GM12874 (cell line): Measurements from ENCODE around the gene IMPDH2.

Experiments used
- TF ChIP-seq, protein P1 (sequence below): IDR thresholded peaks from 2 replicates; pipeline ENCODE4 v1.5.1; 2011; ENCODE audit warnings: low read depth, mild to moderate bottlenecking, control low read depth, low read length, moderate library complexity; ENCODE audit not compliant: insufficient read depth

The IMPDH2 gene

DNA sequence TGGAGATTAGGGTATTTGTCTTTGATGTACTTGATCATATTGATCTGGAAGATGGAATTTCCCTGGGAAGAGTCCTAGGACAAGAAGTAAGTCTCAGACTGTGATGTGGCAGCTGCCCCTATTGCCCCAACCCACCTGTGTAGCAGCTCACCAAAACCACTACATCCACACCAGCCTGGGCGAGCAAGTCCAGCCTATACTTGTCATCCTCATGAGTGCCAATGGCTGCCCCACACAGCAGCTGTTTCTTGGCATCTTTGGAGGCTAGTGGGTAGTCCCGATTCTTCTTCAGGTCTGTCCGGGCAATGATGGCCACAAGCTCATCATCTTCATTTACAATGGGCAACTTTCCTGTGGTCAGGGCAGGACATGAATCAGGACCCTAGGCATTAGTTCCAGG, 2.7 kb downstream of the IMPDH2 start:
- TF ChIP-seq, protein P1, sequence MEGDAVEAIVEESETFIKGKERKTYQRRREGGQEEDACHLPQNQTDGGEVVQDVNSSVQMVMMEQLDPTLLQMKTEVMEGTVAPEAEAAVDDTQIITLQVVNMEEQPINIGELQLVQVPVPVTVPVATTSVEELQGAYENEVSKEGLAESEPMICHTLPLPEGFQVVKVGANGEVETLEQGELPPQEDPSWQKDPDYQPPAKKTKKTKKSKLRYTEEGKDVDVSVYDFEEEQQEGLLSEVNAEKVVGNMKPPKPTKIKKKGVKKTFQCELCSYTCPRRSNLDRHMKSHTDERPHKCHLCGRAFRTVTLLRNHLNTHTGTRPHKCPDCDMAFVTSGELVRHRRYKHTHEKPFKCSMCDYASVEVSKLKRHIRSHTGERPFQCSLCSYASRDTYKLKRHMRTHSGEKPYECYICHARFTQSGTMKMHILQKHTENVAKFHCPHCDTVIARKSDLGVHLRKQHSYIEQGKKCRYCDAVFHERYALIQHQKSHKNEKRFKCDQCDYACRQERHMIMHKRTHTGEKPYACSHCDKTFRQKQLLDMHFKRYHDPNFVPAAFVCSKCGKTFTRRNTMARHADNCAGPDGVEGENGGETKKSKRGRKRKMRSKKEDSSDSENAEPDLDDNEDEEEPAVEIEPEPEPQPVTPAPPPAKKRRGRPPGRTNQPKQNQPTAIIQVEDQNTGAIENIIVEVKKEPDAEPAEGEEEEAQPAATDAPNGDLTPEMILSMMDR = no peak

DNA sequence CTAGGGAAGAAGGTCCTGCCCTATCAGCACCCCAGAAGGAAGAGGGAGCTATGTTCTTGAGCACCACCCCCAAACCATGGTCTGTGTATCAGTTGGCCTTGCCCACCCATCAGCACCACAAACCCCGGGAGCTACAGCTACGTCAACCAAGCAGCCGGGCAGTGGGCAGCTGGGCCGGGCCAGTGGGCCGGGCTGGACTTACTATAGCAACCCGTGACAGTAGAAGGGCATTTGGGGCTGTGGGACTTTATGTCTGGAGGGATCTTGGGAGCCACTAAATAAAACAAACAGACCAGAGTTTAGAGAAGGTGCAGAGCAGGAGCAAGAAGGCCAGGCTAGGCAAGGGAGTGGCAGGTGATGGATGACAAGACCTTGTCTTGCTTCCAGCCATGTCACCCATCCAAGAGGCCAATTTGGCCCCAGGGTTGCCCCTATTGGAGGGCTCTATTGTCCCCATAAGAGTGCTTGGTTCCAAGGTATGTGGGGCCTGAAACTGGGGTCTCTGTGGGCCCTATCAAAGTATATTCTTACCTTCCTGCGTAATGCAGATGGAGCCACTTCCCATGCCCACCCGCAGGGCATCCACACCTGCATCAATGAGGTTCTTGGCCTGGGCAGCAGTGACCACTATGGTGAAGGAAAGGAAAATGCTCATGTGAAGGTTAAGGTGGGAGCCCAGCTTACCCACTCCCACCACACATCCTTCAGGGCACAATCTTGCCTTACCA, 3.2 kb downstream of the IMPDH2 start:
- TF ChIP-seq, protein P1 = no peak

DNA sequence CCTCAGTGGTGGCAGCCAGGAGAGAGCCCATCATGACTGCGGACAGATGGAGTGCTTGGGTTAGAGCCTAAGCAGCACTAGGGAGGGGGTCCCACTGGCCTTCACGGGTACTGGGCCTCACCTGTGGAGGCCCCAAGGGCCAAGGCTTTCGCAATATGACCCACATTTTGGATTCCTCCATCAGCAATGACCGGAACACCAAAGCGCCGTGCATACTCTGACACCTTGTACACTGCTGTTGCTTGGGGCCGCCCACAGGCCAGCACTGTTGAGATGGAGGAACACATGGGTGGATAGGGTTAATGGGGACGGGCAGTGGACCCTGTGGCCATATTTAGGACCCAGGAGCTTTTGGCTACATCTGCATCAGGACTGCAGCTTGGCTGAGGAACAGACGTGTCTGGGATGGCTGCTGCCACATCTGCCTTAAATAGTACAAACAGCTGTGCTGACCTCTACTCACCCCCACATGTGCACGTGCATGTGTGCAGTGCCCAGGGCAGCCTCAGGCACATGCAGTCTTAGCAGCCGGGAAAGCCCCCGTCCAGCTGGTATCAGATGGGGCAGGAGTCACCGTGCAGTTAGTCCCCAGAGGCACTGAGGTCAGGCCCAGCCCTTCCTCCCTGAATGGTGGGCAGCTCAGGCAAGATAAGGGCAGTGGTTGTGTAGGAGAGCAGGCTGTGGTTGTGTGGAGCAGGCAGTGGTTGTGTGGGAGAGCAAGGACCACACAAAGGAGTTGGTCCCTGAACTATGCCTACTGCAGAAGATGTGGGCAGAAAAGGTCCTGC, 4.0 kb downstream of the IMPDH2 start:
- TF ChIP-seq, protein P1 = no peak

DNA sequence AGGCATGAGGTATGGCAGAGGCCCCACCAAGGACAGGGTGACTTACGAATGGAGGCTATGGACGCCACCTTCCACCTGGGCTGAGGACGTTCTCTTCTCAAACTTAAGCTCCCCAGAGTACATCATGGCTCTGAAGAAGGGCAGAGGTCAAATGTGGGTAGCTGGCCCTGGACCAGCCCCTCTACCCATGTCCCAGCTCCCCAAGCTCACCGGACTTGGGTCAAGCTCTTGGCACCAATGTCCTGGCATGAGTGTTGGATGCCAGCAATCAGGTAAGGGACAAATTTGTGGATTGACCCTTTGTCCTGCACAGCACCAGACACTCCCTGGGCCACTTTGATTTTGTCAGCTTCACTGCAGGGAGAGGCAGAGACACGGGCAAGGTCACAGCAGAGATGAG, 4.7 kb downstream of the IMPDH2 start:
- TF ChIP-seq, protein P1 = no peak

DNA sequence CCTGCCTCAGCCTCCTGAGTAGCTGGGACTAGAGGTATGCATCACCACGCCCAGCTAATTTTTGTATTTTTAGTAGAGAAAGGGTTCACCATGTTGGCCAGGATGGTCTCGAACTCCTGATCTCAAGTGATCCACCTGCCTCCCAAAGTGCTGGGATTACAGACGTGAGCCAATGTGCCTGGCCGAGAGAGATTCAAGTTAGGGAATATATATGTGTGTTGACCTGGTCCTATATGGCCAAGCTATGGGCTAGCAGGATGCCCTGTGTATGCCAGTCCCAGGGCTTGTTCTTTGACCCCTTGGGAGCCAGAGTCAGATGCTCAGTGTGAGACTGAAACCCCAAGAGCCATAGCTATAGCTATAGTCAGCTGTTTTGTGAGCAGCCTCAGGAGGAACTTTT, 5.4 kb downstream of the IMPDH2 start:
- TF ChIP-seq, protein P1 = no peak

DNA sequence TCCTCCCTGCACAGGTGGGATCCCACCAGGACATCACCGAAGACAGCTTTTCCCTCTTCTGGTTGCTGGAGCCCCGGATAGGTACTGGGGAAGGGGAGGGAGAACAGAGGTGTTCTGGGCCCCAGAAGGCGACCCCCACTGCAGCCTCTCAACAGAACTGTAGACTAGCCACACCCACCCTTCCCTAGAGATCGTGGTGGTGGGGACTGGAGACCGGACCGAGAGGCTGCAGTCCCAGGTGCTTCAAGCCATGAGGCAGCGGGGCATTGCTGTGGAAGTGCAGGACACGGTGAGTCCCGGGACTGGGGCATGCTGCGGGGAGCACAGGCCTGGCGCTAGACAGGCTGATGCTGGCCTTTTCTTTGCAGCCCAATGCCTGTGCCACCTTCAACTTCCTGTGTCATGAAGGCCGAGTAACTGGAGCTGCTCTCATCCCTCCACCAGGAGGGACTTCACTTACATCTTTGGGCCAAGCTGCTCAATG, 6.5 kb downstream of the IMPDH2 start:
- TF ChIP-seq, protein P1 = no peak

DNA sequence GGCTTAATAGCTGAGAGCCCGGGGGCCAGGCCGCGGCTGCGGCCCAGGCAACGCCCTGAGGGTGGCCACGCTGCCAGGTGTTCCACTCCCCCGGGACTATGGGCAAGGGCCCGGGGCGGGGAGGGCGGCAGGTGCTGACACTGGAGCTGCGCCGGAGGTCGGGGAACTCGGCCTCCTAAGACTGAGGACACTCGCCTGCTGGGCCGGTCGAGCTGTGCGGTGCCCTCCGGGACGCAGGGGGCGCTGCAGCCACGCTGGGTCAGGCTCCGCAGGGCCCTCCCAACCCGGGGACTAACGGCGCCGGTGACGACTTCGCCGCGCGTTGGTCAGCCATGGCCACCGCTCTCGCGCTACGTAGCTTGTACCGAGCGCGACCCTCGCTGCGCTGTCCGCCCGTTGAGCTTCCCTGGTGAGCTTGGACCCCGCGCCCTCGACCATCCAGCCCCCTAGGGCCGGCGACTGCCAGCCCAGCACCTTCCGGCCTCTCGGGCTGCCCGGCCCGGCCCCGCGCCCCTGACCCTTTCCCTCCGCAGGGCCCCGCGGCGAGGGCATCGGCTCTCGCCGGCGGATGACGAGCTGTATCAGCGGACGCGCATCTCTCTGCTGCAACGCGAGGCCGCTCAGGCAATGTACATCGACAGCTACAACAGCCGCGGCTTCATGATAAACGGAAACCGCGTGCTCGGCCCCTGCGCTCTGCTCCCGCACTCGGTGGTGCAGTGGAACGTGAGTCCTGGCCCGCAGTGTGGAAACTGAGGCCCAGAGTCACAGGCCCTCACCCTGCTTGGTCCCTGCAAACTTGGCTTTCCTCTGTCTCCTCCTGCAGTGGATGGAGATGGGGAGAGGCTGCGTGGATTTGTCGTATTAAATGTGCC, 7.1 kb downstream of the IMPDH2 start, which contains the start of gene NDUFAF3:
Gene NDUFAF3 (plus strand): TSS at position 309 of the 875 bp plus-strand sequence. CDS start 24 bp downstream, at position 333.
- TF ChIP-seq, protein P1 = peak; percentile 98
